AG10803 (cell line): ENCODE data around the gene STPG4.

Experiments used
- DNase-seq: peaks from one replicate; pipeline ENCODE4 v3.0.0; 2010; ENCODE audit warnings: low read depth
- H3K4me3 ChIP-seq: 2 replicates; pipeline ENCODE4 v1.5.1; 2011; ENCODE audit warnings: mild to moderate bottlenecking, low read length, control low read depth
- TF ChIP-seq, protein P1 (sequence below): conservative IDR thresholded peaks from 2 replicates; pipeline ENCODE4 v1.5.1; 2011; ENCODE audit warnings: mild to moderate bottlenecking, low read length, control low read depth, inconsistent platforms

The STPG4 gene

GRCh38 chr2:47043891-47044239, 111.2 kb downstream of the STPG4 start:
- no peak overlapping the region for H3K4me3 ChIP-seq
- no peak for DNase-seq
- TF ChIP-seq, protein P1, sequence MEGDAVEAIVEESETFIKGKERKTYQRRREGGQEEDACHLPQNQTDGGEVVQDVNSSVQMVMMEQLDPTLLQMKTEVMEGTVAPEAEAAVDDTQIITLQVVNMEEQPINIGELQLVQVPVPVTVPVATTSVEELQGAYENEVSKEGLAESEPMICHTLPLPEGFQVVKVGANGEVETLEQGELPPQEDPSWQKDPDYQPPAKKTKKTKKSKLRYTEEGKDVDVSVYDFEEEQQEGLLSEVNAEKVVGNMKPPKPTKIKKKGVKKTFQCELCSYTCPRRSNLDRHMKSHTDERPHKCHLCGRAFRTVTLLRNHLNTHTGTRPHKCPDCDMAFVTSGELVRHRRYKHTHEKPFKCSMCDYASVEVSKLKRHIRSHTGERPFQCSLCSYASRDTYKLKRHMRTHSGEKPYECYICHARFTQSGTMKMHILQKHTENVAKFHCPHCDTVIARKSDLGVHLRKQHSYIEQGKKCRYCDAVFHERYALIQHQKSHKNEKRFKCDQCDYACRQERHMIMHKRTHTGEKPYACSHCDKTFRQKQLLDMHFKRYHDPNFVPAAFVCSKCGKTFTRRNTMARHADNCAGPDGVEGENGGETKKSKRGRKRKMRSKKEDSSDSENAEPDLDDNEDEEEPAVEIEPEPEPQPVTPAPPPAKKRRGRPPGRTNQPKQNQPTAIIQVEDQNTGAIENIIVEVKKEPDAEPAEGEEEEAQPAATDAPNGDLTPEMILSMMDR = no peak

GRCh38 chr2:47043142-47043890, 111.8 kb downstream of the STPG4 start:
- TF ChIP-seq, protein P1 = peak; percentile 17; the same call in 1 of the 2 replicates
- peak overlapping the region; percentile 50 for H3K4me3 ChIP-seq
- peak; percentile 96 for DNase-seq

- no peak for DNase-seq
- TF ChIP-seq, protein P1 = no peak
These were observed 113.0 kb downstream of the STPG4 start for GRCh38 chr2:47041891-47042684.

GRCh38 chr2:47041063-47041462, 114.0 kb downstream of the STPG4 start:
- DNase-seq = peak; percentile 73
- TF ChIP-seq, protein P1 = no peak
- no peak overlapping the region for H3K4me3 ChIP-seq

More at GRCh38 chr2:47041891-47042684, 113.0 kb downstream of the STPG4 start:
- no peak overlapping the region; the same call in 1 of the 2 replicates for H3K4me3 ChIP-seq

DNA sequence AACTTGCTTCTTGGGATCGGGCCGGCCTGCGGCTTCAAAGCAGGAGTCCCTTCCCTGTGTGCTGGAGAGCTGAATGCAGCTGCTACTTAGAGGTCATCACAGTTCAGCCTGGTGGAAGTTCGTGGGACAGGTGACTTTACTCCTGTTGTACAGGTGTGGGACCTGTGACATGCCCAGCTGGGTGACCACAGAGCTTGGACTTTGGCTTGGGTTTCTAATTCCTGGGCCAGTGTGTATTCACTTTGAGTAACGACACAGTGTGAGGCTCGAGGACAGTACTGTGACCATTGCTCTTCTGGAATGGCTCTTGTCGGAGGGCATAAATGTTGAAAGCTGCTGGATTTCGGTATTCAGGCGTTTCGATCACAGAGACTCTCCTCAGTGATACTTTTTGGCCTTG, 114.5 kb downstream of the STPG4 start:
- H3K4me3 ChIP-seq = no peak overlapping the region
- DNase-seq = no peak
- TF ChIP-seq, protein P1 = no peak

GRCh38 chr2:47039913-47040562, 115.1 kb downstream of the STPG4 start:
- TF ChIP-seq, protein P1 = no peak
- no peak for DNase-seq

More at GRCh38 chr2:47039913-47040562, 115.1 kb downstream of the STPG4 start:
- no peak overlapping the region for H3K4me3 ChIP-seq
